ENCODE data around the gene NUAK2. TPM values are rescaled to one million over a fixed set of nuclear protein-coding genes. Genes with fewer than 3 reads are reported as not detected.
"Not testable (repeated sequence)": the region's sequence is repeated elsewhere in the genome, so short reads cannot be mapped to it uniquely, and the experiment has no call there.

NUAK2 gene
- total RNA-seq, 1 donor from 2014 or later = 1.2 TPM

DNA sequence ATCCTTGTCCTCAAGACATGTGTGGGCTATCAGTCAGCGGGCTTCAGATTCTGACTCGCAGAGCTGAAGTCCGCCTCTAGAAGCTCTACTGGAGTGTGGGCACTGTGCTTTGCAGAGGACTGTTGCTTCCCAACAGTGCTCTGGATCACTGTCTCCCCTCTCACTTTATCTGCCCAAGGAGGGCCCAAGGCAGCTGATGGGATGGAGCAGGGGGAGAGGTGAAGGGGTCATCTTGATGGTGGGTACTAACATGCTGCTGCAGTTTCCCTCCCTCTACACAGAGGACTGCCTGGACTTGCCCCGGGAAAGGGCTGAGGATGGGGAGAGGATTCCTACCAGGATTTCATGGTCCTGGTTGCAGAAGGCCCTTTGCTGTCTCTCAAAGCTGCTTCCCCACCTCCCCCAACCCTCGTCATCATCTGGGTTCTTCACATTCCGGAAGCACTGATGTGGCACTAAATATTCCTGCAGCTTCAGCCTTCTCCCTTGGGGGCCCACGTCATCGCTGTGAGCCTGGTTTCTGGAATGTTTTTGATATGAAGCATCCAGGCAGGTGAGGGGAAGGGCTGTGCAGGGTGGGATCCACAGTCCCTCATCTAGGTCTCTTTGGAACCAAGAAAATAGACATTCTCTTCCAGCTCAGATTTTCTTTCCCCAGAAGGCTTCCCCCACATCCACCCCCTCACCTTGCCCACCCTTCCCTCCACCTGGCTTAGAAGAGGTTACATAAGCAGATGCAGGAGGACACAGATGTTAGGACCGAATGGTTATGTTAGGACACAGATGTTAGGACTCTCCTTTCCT is 23.2 kb downstream of the NUAK2 start:
- no peak for DNase-seq (ENCODE audit: low read depth, low spot score)

DNA sequence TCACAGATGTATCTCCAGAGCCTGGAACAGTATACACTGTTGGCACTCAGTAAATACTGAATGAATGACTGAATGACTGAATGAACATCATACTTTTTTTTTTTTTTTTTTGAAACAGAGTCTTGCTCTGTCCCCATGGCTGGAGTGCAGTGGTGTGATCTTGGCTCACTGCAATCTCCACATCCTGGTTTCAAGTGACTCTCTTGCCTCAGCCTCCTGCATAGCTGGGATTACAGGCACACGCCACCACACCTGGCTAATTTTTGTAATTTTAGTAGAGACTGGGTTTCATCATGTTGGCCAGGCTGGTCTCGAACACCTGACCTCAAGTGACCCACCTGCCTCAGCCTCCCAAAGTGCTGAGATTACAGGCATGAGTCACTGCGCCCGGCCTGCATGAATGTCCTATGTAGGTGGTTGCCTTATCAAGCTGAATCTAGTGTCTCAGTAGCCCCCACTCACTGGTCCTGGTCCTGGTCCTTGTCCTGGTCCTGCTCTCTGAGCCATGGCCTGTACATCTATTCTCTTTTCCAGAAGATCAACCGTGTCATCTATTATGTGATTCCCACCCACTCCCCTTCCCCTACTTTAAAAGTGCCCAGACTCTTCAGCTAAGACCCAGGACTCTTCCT is 23.9 kb downstream of the NUAK2 start:
- DNase-seq (ENCODE audit: low read depth, low spot score) = not testable (repeated sequence)

DNA sequence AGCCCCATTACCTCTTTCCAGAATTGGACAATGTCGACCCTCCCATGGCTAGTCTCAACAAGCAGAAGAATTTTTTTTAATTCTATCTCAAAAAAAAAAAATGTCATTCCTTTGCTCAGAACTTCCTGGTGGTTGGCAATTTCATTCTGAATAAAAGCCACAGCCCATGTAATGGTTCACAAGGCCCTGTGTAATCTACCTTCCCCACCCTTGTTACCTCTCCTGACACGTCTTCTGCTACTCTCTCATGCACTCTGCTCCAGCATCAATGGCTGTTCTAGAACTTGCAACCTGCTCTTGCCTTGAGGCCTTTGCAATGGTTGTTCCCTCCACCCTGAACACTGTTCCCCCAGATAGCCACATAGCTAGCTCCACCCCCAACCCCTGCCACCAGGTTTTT is 25.4 kb downstream of the NUAK2 start:
- DNase-seq (ENCODE audit: low read depth, low spot score) = no peak

DNA sequence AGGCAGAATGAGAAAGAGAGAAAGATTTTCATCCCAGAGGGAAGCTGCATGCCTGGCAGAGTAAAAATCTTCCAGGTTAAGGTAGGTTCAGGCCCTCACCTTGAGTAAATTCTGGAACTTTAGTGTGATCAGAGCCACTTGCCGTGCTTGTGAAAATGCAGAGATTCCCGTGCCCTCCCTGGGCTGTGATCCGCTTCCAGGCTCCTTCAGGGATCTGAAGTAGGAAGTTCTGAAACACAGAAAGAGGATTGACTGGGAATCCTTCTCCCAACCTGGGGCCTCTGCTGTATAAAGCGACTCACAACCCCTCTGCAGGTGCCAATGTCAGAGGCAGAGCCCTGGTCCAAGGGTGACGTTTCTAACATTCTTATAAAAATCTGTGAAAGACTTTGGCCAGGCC is 26.6 kb downstream of the NUAK2 start:
- no peak for DNase-seq (ENCODE audit: low read depth, low spot score)

DNA sequence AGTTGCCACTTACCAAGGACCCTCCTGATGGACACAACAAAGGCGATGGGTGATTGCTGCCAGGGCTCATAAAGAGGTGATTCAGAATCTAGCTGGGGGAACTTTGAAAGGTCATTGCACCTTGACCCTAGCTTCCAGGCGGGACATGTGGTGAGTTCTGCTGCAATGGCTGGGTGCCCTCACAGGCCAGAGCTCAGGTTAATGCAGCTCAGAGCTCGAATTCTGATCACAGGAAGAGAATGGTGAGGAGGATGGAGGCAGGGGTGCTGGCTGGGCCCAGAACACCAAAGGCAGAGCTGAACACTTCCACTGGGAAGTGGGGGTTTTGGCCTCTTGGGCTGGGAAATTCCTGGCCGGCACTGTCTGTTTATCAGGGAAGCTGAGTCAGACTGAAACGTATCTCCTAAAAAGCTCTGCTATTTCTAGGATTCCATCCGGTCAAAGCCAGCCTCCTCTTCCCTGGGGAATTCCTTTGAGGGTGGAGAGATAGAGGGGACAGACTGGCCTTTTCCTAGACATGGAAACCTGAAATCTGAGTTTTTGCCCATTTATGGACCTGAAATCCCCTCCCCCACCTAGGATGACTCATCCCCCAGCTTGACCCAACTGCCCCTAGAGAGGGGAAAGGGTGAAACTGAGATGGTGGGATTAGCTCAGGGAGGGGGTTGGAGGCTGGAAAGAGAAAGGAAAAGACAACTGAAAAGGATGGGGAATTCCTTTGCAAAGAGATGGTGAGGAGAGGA is 27.2 kb downstream of the NUAK2 start:
- DNase-seq (ENCODE audit: low read depth, low spot score) = peak; percentile 84

- no peak for DNase-seq (ENCODE audit: low read depth, low spot score)
These were observed 28.0 kb downstream of the NUAK2 start for GRCh38 chr1:205293350-205294074.

- no peak for DNase-seq (ENCODE audit: low read depth, low spot score)
These were observed 29.9 kb downstream of the NUAK2 start for GRCh38 chr1:205291596-205291995.

GRCh38 chr1:205287767-205288559 is 33.6 kb downstream of the NUAK2 start:
- no peak for DNase-seq (ENCODE audit: low read depth, low spot score)

DNA sequence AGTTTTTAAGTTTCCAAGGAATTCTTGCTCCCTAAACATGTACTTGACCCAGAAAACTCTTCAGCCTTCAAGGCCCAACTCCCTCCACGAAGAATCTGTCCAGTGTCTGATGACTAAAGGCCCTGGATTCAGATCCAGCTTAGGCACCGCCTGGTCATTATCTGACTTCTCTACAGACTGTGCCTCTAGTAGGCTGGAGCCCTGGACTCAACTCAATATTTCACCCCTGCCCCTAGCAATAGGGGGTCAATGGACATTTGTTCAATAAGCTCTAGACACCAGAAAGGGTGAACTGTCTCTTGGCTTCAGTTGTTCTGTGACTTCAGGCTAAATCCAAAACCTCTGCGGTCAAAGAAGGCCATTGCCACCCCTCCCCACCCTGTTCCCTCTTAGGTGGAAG is 34.5 kb downstream of the NUAK2 start:
- no peak for DNase-seq (ENCODE audit: low read depth, low spot score)

DNA sequence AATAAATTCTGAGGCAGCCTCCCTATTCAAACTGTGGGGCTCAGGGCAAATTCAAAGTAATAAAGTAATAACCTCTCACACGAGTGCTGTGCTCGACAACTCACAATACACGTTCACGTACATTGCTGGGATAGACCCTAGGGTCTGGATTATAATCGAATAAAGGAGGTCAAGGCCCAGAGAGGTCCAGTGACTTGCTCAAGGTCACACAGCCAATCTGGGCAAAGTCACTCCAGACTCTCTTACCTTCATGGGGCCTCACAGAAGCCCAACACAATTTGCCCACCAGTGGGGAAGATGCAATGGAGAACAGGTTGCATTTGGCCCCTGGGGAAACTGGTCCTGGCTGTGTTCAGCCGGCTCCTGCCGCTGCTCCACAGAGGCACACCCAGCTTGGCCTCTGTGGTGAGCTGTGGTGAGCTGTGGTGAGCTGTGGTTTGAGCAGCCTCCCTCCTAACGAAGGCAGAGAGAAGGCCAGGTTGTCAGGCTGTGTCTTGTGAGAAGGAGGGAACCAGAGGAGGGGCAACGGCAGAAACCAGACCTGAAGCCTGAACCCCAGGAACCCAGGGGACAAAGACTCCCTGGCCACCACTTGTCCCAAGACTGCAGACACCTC is 35.1 kb downstream of the NUAK2 start:
- no peak for DNase-seq (ENCODE audit: low read depth, low spot score)

DNA sequence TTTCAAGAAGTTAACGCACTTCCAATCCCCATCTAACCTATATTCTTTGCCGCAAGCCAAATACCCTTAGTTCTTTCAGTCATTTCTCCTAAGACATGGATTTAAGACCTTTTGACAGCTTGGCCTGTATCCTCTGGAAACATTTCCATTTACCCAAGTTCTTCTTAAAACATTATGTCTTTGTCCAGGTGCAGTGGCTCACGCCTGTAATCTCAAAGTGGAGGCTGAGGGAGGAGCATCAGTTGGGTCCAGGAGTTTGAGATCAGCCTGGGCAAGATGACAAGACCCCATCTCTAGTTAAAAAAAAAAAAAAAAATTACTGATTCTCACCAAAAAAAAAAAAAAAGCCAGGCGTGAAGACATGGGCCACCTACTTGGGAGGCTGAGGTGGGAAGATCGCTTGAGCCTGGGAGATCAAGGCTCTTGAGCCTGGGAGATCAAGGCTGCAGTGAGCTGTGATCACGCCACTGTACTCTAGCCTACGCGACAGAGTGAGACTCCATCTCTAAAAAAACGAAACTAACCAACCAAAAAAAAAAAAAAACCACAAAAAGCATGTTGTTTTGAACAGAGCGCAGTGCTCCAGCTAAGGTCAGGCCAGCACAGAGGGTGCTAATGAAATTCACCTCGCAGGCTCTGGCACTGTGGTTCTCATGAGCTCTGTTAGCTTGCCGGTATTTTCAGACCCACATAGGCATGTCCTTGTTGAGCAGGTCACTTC is 36.0 kb downstream of the NUAK2 start:
- no peak for DNase-seq (ENCODE audit: low read depth, low spot score)

GRCh38 chr1:205284420-205285144 is 37.0 kb downstream of the NUAK2 start:
- DNase-seq (ENCODE audit: low read depth, low spot score) = peak; percentile 91

DNA sequence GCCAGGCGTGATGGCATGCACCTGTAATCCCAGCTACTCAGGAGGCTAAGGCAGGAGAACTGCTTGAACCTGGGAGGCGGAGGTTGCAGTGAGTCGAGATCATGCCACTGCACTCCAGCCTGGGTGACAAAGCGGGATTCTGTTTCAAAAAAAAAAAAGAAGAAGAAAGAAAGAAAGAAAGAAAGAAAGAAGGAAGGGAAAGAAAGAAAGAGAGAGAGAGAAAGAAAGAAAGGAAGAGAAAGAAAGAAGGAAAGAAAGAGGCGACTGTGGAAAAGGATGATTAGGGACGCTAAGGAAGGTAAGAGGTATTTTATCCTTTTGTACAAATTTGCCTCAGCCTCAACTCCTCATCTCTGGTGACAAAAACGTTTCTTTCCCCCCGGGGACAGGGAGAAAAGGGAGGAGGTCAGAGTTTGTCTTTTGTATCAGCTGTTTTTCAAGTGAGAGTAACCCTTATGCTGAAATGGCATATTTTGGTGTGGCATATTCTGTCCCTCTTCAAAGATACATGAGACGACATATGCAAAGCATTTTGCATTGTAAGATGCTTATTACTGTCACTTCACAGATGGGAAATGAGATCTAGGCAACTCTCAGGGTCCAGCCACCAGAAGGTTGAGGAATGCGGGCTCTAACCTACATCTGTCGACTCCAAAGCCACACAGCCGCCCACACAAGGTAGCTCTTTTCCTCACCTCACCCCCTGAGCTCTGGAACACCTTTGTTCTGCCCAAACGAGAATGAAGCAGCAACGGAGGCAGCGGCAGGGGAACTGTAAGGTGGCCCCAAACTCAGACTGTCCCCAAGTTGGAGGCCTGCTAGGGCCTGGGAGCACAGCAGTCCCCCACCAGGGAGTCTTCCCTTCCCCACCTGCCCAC is 38.0 kb downstream of the NUAK2 start:
- no peak for DNase-seq (ENCODE audit: low read depth, low spot score)

- DNase-seq (ENCODE audit: low read depth, low spot score) = not testable (repeated sequence)
These were observed 40.7 kb downstream of the NUAK2 start for GRCh38 chr1:205280666-205281395.

DNA sequence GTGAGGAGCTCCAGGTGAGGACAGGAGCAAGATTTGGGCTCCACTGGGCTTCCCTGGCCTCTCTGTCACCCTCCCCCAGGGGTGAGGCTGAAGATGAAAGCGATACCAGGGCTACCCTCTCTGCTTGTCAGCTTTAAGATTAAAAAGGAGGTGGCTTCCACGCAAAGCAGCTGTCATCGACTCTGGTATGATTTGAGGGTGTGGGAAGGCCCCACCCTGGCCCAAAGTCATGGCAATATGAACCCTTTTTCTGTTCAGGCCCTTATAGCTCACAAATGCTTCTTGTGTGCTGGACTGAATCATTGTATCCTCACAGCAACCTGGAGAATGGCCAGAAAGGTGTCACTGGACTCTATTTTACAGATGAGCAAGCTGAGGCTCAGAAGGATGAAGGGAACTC is 41.6 kb downstream of the NUAK2 start:
- DNase-seq (ENCODE audit: low read depth, low spot score) = no peak

DNA sequence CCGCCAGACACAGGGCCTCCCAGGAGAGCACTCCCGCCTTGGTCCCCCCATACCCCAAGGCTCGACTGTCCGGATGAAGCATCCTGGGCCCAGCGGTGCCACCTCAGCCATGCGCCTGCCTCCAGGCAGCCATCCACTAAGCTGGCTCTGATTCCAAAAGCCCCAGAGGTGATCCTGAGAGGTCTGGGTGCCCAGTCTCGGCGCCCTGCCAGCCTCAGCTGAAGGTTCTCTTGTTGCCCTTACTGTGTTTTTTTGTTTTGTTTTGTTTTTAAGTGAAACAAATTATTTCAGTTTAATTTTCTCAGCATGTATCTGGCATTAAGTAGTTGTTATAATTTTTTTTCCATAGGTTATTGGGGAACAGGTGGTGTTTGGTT is 44.9 kb downstream of the NUAK2 start:
- no peak for DNase-seq (ENCODE audit: low read depth, low spot score)

DNA sequence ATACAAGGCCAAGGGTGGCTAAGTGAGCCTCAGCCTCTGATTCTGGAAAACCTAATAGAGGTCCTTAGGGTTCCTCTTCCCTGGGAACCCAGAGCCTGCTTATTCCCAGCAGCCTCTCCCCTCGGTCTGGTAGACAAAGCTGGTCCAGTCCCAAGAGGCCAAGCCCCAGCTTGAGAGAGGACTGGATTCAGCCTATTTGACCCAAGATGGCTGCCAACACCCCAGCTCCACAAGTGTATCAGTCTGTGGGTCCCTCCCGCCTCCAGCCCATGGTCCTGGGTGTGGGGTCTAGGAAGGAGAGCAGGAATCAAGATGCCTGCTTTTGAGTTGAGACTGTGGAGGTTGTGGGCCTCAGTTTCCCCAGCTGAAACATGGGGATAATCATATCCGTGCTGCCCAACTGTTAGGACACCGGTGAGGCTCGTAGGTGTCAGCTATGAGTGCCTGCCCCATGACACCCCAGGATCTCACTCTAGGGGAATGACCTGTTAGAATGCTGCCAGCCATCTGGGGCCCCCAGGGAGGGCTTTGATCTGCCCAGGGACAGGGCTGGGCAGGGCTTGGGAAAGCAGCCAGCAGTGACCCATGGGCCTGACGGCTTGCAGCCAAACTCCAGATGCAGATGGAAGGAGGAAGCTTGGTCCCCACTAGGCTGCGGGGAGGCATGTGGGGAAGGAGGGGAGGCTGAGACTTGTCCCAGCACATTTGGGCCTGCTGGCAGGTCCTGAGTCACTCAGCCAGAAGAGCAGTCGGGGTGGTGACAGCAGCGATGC is 45.4 kb downstream of the NUAK2 start:
- no peak for DNase-seq (ENCODE audit: low read depth, low spot score)

All from pulmonary artery endothelial cell (primary cell).